ENCODE data around the gene CYP24A1. TPM values are rescaled to one million over a fixed set of nuclear protein-coding genes. Genes with fewer than 3 reads are reported as not detected.

Gene CYP24A1
- total and polyA plus RNA-seq, 2 of the 8 experiments (the other 6 are each of a cell fraction or from before 2014, with no cell fraction given) = not detected

DNA sequence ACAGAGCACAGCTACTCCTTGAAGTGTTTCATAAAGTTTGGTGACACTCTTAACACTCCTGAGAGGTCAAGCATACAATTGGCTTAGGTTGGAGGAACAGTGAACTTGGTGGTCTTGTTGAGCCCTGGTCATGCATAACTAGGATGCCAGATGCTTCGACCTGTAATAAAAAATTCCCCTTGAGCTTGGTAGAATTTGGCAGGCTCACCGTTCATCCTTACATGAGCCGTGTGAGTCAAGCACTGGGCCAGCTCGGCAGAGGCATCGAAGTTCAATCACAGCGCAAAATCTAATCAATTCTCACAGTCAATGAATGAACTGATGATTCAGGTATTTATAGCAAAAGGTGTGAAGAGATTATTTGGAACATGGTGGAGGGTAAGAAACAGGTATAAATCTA lies 33.7 kb downstream of the CYP24A1 start:
- WGBS, 2 experiments (ENCODE audit: extremely low coverage in 1 of 2, insufficient coverage in 1 of 2, insufficient read length in 1 of 2, insufficient replicate concordance in 2 of 2, low coverage in 1 of 2, low lambda C conversion rate in 2 of 2, missing lambda C conversion rate in 1 of 2) = 93% methylated on average over 6 of the region's 6 CpGs; no CpG with 5 or more reads in 1 of the 2 experiments
- TF ChIP-seq SRF (IDR thresholded peaks at IDR 0.05; ENCODE audit: low read depth, low read length) (no peak), RAD21 (IDR thresholded peaks at IDR 0.05 in 1 of 2, conservative IDR thresholded peaks at IDR 0.05 in 1 of 2; ENCODE audit: low read depth in 2 of 2, low read length in 2 of 2) (no peak), SAP30 (IDR thresholded peaks at IDR 0.05; ENCODE audit: insufficient read depth, insufficient replicate concordance, low read length) (no peak), EZH2 (IDR thresholded peaks at IDR 0.05; ENCODE audit: low read depth, low read length, severe bottlenecking) (no peak), CREB1 (IDR thresholded peaks at IDR 0.05) (no peak), BCL11A (IDR thresholded peaks at IDR 0.05; ENCODE audit: low read depth in 2 of 2, low read length in 2 of 2) (no peak), TBP (IDR thresholded peaks at IDR 0.05; ENCODE audit: low read depth, low read length) (no peak), MAFK (IDR thresholded peaks at IDR 0.05; ENCODE audit: low read depth, low read length) (no peak), FOSL1 (IDR thresholded peaks at IDR 0.05; ENCODE audit: insufficient read depth, low read depth, low read length) (no peak), POLR2AphosphoS5 (IDR thresholded peaks at IDR 0.05; ENCODE audit: low read depth, low read length) (no peak), KDM1A (IDR thresholded peaks at IDR 0.05; ENCODE audit: borderline replicate concordance, low read length) (no peak), SUZ12 (IDR thresholded peaks at IDR 0.05; ENCODE audit: low read length) (no peak), ASH2L (IDR thresholded peaks at IDR 0.05; ENCODE audit: low read length) (no peak)
- TF ChIP-seq, protein P1, sequence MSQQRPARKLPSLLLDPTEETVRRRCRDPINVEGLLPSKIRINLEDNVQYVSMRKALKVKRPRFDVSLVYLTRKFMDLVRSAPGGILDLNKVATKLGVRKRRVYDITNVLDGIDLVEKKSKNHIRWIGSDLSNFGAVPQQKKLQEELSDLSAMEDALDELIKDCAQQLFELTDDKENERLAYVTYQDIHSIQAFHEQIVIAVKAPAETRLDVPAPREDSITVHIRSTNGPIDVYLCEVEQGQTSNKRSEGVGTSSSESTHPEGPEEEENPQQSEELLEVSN (IDR thresholded peaks at IDR 0.05) = no peak

More for the DNA sequence above, 33.7 kb downstream of the CYP24A1 start:
- no peak overlapping the region for H3K9ac ChIP-seq (replicated peaks in 1 of 4; ENCODE audit: extremely low read depth in 1 of 4, low read depth in 3 of 4, low read length in 3 of 4)
- H2BK5ac ChIP-seq (ENCODE audit: low read depth, low read length) = no peak overlapping the region
- no peak overlapping the region for H3K23ac ChIP-seq (ENCODE audit: insufficient read length)
- no peak overlapping the region for H3K4me2 ChIP-seq (ENCODE audit: insufficient read depth in 1 of 2, low read depth in 2 of 2, low read length in 2 of 2)
- POLR2A ChIA-PET (ENCODE audit: partially characterized antibody) = no interaction called here
- no peak overlapping the region for H4K5ac ChIP-seq (ENCODE audit: insufficient read length, low read depth, low read length)
- H3K9me3 ChIP-seq (ENCODE audit: insufficient read depth in 2 of 2, low read depth in 1 of 2, low read length in 1 of 2) = peaks cover 0 to 5% of the 10 kb centered on the region in 2 experiments; a peak in 1 of 4 replicates
- H4K8ac ChIP-seq (ENCODE audit: extremely low read depth, insufficient read depth, low read length) = no peak overlapping the region
- H3K4me3 ChIP-seq (ENCODE audit: extremely low read depth in 1 of 4, insufficient read depth in 2 of 4, low read depth in 3 of 4, low read length in 4 of 4) = no peak overlapping the region
- no peak overlapping the region for H2BK15ac ChIP-seq (ENCODE audit: low read length)
- H2BK12ac ChIP-seq (ENCODE audit: low read depth, low read length) = no peak overlapping the region
- no peak overlapping the region for H2BK20ac ChIP-seq (ENCODE audit: low read length)
- H4K20me1 ChIP-seq (replicated peaks in 1 of 2; ENCODE audit: control insufficient read depth in 1 of 2, insufficient read depth in 2 of 2, low read length in 2 of 2) = no peaks in the 10 kb centered on the region
- no peaks in the 10 kb centered on the region for H3K4me1 ChIP-seq (replicated peaks in 1 of 4; ENCODE audit: control insufficient read depth in 3 of 4, insufficient read depth in 4 of 4, low read length in 3 of 4)
- CTCF ChIA-PET (ENCODE audit: partially characterized antibody) = interaction anchor here (0.6 to 4.9 kb wide), 3 partner anchors 29 to 40 kb away, joined by 3 to 24 read pairs (median 4); no protein-coding TSS in a partner anchor
- H3K4ac ChIP-seq (replicated peaks; ENCODE audit: insufficient read length, low read depth, low read length) = no peak overlapping the region
- DNase-seq (ENCODE audit: low read depth in 1 of 2, low spot score in 2 of 2) = no peak
- no peaks in the 10 kb centered on the region for H3K36me3 ChIP-seq (ENCODE audit: control insufficient read depth in 2 of 4, insufficient read depth in 4 of 4, low read length in 3 of 4)
- H3K27ac ChIP-seq (ENCODE audit: low read depth, low read length) = no peak overlapping the region
- H3K79me1 ChIP-seq (ENCODE audit: low read depth, low read length) = no peaks in the 10 kb centered on the region
- no peaks in the 10 kb centered on the region; the same call in 1 of the 2 replicates for H3K23me2 ChIP-seq (ENCODE audit: low read depth, low read length)
- H3K14ac ChIP-seq (ENCODE audit: insufficient read length) = no peak overlapping the region
- no peak overlapping the region for H4K91ac ChIP-seq (replicated peaks; ENCODE audit: insufficient read length, low read length)
- FAIRE-seq = no peak
- H2AK5ac ChIP-seq (ENCODE audit: low read depth, low read length) = no peak overlapping the region
- H3K18ac ChIP-seq (ENCODE audit: extremely low read depth, low read length) = no peak overlapping the region
- H3K79me2 ChIP-seq (ENCODE audit: control insufficient read depth in 1 of 2, insufficient read depth in 2 of 2, low read length in 2 of 2) = no peaks in the 10 kb centered on the region
- H3K56ac ChIP-seq (replicated peaks; ENCODE audit: insufficient read length, low read depth, low read length) = no peak overlapping the region
- H3K27me3 ChIP-seq (replicated peaks in 1 of 4; ENCODE audit: control insufficient read depth in 3 of 4, extremely low read depth in 1 of 4, insufficient read depth in 3 of 4, low read length in 3 of 4) = no peaks in the 10 kb centered on the region; a peak in 1 of 7 replicates
- H2AFZ ChIP-seq (ENCODE audit: low read length) = no peak overlapping the region
- no peak overlapping the region for H2BK120ac ChIP-seq (replicated peaks; ENCODE audit: low read depth, low read length)
